Panc1 (cell line): ENCODE data around the gene TEF.

Experiments
- POLR2AphosphoS5 ChIP-seq: IDR thresholded peaks from 2 replicates; pipeline ENCODE4 v1.6.1; 2012; ENCODE audit warnings: mild to moderate bottlenecking, low read depth, low read length, moderate library complexity
- REST ChIP-seq, 2 experiments: IDR thresholded peaks; 2 replicates each; pipeline ENCODE4 v1.6.1; 2011 to 2012; ENCODE audit warnings: low read depth in 2 of 2, control low read depth in 1 of 2, low read length in 1 of 2, mild to moderate bottlenecking in 1 of 2, moderate library complexity in 1 of 2; ENCODE audit not compliant: insufficient read depth in 1 of 2
- SIN3A ChIP-seq: IDR thresholded peaks from 2 replicates; pipeline ENCODE4 v1.6.1; 2012; ENCODE audit warnings: low read depth, mild to moderate bottlenecking, low read length, moderate library complexity, borderline replicate concordance; ENCODE audit not compliant: insufficient read depth
- TF ChIP-seq, protein P1 (sequence below): fragments of 450-650 bp; IDR thresholded peaks from 2 replicates; pipeline ENCODE4 v1.5.1; 2017; ENCODE audit warnings: mild to moderate bottlenecking

- TF ChIP-seq, protein P1, sequence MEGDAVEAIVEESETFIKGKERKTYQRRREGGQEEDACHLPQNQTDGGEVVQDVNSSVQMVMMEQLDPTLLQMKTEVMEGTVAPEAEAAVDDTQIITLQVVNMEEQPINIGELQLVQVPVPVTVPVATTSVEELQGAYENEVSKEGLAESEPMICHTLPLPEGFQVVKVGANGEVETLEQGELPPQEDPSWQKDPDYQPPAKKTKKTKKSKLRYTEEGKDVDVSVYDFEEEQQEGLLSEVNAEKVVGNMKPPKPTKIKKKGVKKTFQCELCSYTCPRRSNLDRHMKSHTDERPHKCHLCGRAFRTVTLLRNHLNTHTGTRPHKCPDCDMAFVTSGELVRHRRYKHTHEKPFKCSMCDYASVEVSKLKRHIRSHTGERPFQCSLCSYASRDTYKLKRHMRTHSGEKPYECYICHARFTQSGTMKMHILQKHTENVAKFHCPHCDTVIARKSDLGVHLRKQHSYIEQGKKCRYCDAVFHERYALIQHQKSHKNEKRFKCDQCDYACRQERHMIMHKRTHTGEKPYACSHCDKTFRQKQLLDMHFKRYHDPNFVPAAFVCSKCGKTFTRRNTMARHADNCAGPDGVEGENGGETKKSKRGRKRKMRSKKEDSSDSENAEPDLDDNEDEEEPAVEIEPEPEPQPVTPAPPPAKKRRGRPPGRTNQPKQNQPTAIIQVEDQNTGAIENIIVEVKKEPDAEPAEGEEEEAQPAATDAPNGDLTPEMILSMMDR, result no peak
- TF ChIP-seq REST (IDR thresholded peaks at IDR 0.05; ENCODE audit: insufficient read depth in 1 of 2, low read depth in 2 of 2, low read length in 1 of 2), result no peak
- no peak for TF ChIP-seq POLR2AphosphoS5
- TF ChIP-seq SIN3A, result no peak
Measured at GRCh38 chr22:41362615-41363014, 19.1 kb upstream of the TEF start.
